Ishikawa (cell line): Measurements from ENCODE around the gene GCN1.
A peak's percentile ranks its signal among the peaks of the same experiment; 100 is the strongest.

Source experiments
- CREB1 ChIP-seq: IDR thresholded peaks from 2 replicates; pipeline ENCODE4 v1.6.1; 2012; ENCODE audit warnings: low read depth
- EGR1 ChIP-seq: IDR thresholded peaks from 2 replicates; pipeline ENCODE4 v1.6.1; 2012
- RAD21 ChIP-seq: IDR thresholded peaks from 2 replicates; pipeline ENCODE4 v1.6.1; 2012; ENCODE audit warnings: low read depth
- TAF1 ChIP-seq: IDR thresholded peaks from 2 replicates; pipeline ENCODE4 v1.6.1; 2012; ENCODE audit warnings: low read depth, mild to moderate bottlenecking
- YY1 ChIP-seq: IDR thresholded peaks from 2 replicates; pipeline ENCODE4 v1.6.1; 2012; ENCODE audit warnings: low read depth

DNA sequence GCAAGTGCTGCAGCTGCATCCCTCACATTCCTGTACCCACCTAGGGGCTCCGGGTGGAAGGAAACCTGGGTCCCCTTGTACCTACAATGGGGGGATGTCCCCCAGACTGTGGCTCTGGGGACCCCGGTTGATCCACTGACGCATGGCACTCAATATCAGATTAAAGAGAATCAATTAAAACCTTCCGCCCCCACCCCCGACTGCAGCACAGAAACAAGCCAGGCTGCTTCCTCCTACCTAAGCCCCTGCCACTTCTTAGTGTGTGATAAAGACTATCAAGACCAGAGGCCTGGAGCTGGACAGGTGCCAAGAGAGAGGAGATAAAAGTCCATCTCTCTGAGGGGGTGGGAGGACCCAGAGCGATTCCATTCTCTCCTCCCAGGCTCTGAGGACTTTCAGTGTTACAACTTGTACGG is 34.6 kb upstream of the GCN1 start:
- TF ChIP-seq YY1 (no peak), TAF1 (0 out of 2 replicates have a peak, but pooled peaks have one; percentile 31), RAD21 (no peak), CREB1 (no peak), EGR1 (no peak)
